ENCODE results near the gene SIK3.
A peak's percentile ranks its signal among the peaks of the same experiment; 100 is the strongest.

Gene SIK3

GRCh38 chr11:117073539-117073938 is 24.7 kb downstream of the SIK3 start:
- H3K4me3 ChIP-seq (ENCODE audit: control insufficient read depth, low read depth, low read length), result no peak overlapping the region
- no peak for DNase-seq (ENCODE audit: low read depth)
- TF ChIP-seq CTCF (IDR thresholded peaks at IDR 0.05; ENCODE audit: control insufficient read depth, insufficient read depth, low read depth, low read length, missing control alignments), result no peak

- DNase-seq (ENCODE audit: low read depth), result peak; percentile 79
- no peak overlapping the region for H3K4me3 ChIP-seq (ENCODE audit: control insufficient read depth, low read depth, low read length)
- no peak for TF ChIP-seq CTCF (IDR thresholded peaks at IDR 0.05; ENCODE audit: control insufficient read depth, insufficient read depth, low read depth, low read length, missing control alignments)
Measured at GRCh38 chr11:117072517-117073461, 25.4 kb downstream of the SIK3 start.

- TF ChIP-seq CTCF (IDR thresholded peaks at IDR 0.05; ENCODE audit: control insufficient read depth, insufficient read depth, low read depth, low read length, missing control alignments), result no peak
- DNase-seq (ENCODE audit: low read depth), result no peak
Measured at GRCh38 chr11:117071344-117071787, 26.9 kb downstream of the SIK3 start.

GRCh38 chr11:117070016-117070415 is 28.2 kb downstream of the SIK3 start:
- H3K4me3 ChIP-seq (ENCODE audit: control insufficient read depth, low read depth, low read length), result no peak overlapping the region
- no peak for TF ChIP-seq CTCF (IDR thresholded peaks at IDR 0.05; ENCODE audit: control insufficient read depth, insufficient read depth, low read depth, low read length, missing control alignments)
- no peak for DNase-seq (ENCODE audit: low read depth)

More at GRCh38 chr11:117071344-117071787, 26.9 kb downstream of the SIK3 start:
- H3K4me3 ChIP-seq (ENCODE audit: control insufficient read depth, low read depth, low read length), result no peak overlapping the region

GRCh38 chr11:117068303-117068860 is 29.8 kb downstream of the SIK3 start:
- TF ChIP-seq CTCF (IDR thresholded peaks at IDR 0.05; ENCODE audit: control insufficient read depth, insufficient read depth, low read depth, low read length, missing control alignments), result no peak
- no peak for DNase-seq (ENCODE audit: low read depth)
- no peak overlapping the region for H3K4me3 ChIP-seq (ENCODE audit: control insufficient read depth, low read depth, low read length)

GRCh38 chr11:117066959-117067358 is 31.3 kb downstream of the SIK3 start:
- no peak for TF ChIP-seq CTCF (IDR thresholded peaks at IDR 0.05; ENCODE audit: control insufficient read depth, insufficient read depth, low read depth, low read length, missing control alignments)
- DNase-seq (ENCODE audit: low read depth), result no peak
- no peak overlapping the region for H3K4me3 ChIP-seq (ENCODE audit: control insufficient read depth, low read depth, low read length)
